GM12878 (cell line): ENCODE measurements around the gene RPL36. TPM values are rescaled to one million over a fixed set of nuclear protein-coding genes. Genes with fewer than 3 reads are reported as not detected.

Source experiments
- ATAC-seq: fragments of 200-7000 bp; cut with Tn5 transposase; 3 replicates; pipeline ENCODE4 v1.9.1; 2020; ENCODE audit warnings: mild to moderate bottlenecking, moderate library complexity
- BruUV-seq: library from RNA; stranded (reverse); fragments of 400-500 nt; replicated peaks from 2 replicates; lab custom pipeline; 2021; lab: Mats Ljungman, UMichigan
- CTCF ChIA-PET: fragments of 300-600 bp; sonication (Branson Sonifier 250); formaldehyde crosslinking; extraction: SDS; loops from one replicate; lab custom pipeline; 2021; ENCODE audit warnings: inconsistent platforms; lab: Yijun Ruan, JAX
- POLR2A ChIA-PET: fragments of 350-600 bp; formaldehyde crosslinking; extraction: SDS; loops from one replicate; lab custom pipeline; 2021; ENCODE audit warnings: inconsistent platforms; lab: Charles Lee
- RAD21 ChIA-PET: fragments of 300-600 bp; sonication (Branson Sonifier 250); formaldehyde crosslinking; loops from one replicate; lab custom pipeline; 2023; ENCODE audit warnings: antibody characterized with exemption; ENCODE audit not compliant: unreplicated experiment; lab: Charles Lee
- SMC1A ChIA-PET: fragments of 300-600 bp; sonication (Branson Sonifier 250); formaldehyde crosslinking; loops from one replicate; lab custom pipeline; 2023; ENCODE audit not compliant: unreplicated experiment, uncharacterized antibody; lab: Charles Lee
- DNase-seq: peaks from one replicate; pipeline ENCODE4 v3.0.0-alpha.2; 2011; ENCODE audit warnings: low read depth, low spot score
- FAIRE-seq: peaks from 3 replicates; lab custom pipeline; 2011; peaks lifted over from hg19 to GRCh38; lab: Jason Lieb, UNC
- H2AFZ ChIP-seq: 2 replicates; pipeline ENCODE4 v1.6.0; 2011; ENCODE audit warnings: low read depth, low read length, control low read depth; ENCODE audit not compliant: control insufficient read depth
- H3K27ac ChIP-seq: 2 replicates; pipeline ENCODE4 v1.5.1; 2011; ENCODE audit warnings: control low read depth; ENCODE audit not compliant: control insufficient read depth, insufficient read depth
- H3K27me3 ChIP-seq, 2 experiments: replicated peaks in 1 of 2; 2 replicates each; pipeline versions ENCODE4 v1.6.0 to v1.6.1; 2011; ENCODE audit warnings: low read length in 1 of 2; ENCODE audit not compliant: control insufficient read depth in 2 of 2, insufficient read depth in 2 of 2
- H3K36me3 ChIP-seq, 2 experiments: 2 replicates each; pipeline ENCODE4 v1.5.1; 2011; ENCODE audit warnings: low read length in 1 of 2; ENCODE audit not compliant: control insufficient read depth in 2 of 2, insufficient read depth in 2 of 2
- H3K4me1 ChIP-seq: 2 replicates; pipeline ENCODE4 v1.6.1; 2011; ENCODE audit warnings: mild to moderate bottlenecking, low read length, moderate library complexity, mixed read lengths; ENCODE audit not compliant: control insufficient read depth, insufficient read depth
- H3K4me2 ChIP-seq: 2 replicates; pipeline ENCODE4 v1.6.0; 2011; ENCODE audit warnings: control low read depth; ENCODE audit not compliant: control insufficient read depth, insufficient read depth
- H3K4me3 ChIP-seq: fragments of 200-600 bp; sonication (generic); 2 replicates; pipeline ENCODE4 v1.5.1; 2016
- H3K79me2 ChIP-seq: 2 replicates; pipeline ENCODE4 v1.6.0; 2011; ENCODE audit warnings: low read length; ENCODE audit not compliant: control insufficient read depth, insufficient read depth
- H3K9ac ChIP-seq: 2 replicates; pipeline ENCODE4 v1.8.0; 2011; ENCODE audit warnings: low read length, control low read depth, mixed read lengths; ENCODE audit not compliant: control insufficient read depth, insufficient read depth
- H3K9me3 ChIP-seq: replicated peaks from 3 replicates; pipeline ENCODE4 v1.5.1; 2011; ENCODE audit warnings: mild to moderate bottlenecking, low read length; ENCODE audit not compliant: control insufficient read depth, insufficient read depth
- H4K20me1 ChIP-seq: 2 replicates; pipeline ENCODE4 v1.6.0; 2011; ENCODE audit not compliant: control insufficient read depth, insufficient read depth
- FOXK2 ChIP-seq: fragments of 450-650 bp; IDR thresholded peaks from 2 replicates; pipeline ENCODE4 v1.6.1; 2017; ENCODE audit warnings: mild to moderate bottlenecking, moderate library complexity
- POLR2A ChIP-seq: IDR thresholded peaks from 2 replicates; pipeline ENCODE4 v1.6.1; 2011; ENCODE audit warnings: low read depth, mild to moderate bottlenecking, low read length
- RAD51 ChIP-seq: fragments of 450-650 bp; IDR thresholded peaks from 2 replicates; pipeline ENCODE4 v1.6.1; 2016; ENCODE audit warnings: moderate library complexity, mild to moderate bottlenecking, inconsistent platforms
- RELB ChIP-seq: fragments of 450-650 bp; IDR thresholded peaks from 2 replicates; pipeline ENCODE4 v1.6.1; 2017; ENCODE audit warnings: low read depth, mild to moderate bottlenecking, moderate library complexity
- RFX5 ChIP-seq: IDR thresholded peaks from 2 replicates; pipeline ENCODE4 v1.6.1; 2011; ENCODE audit warnings: low read depth, low read length, improper control_type of control experiment
- SMAD1 ChIP-seq: fragments of 450-650 bp; IDR thresholded peaks from 2 replicates; pipeline ENCODE4 v1.6.1; 2018; ENCODE audit warnings: mild to moderate bottlenecking, low read depth; ENCODE audit not compliant: partially characterized antibody
- SPI1 ChIP-seq: IDR thresholded peaks from 2 replicates; pipeline ENCODE4 v1.6.1; 2011; ENCODE audit warnings: low read depth, mild to moderate bottlenecking, low read length, moderate library complexity, borderline replicate concordance; ENCODE audit not compliant: insufficient read depth
- SUZ12 ChIP-seq: fragments of 200-600 bp; sonication (generic); IDR thresholded peaks from one replicate; pipeline ENCODE4 v1.6.1; 2018; ENCODE audit warnings: antibody characterized with exemption, mild to moderate bottlenecking; ENCODE audit not compliant: unreplicated experiment
- TCF3 ChIP-seq: IDR thresholded peaks from 2 replicates; pipeline ENCODE4 v1.6.1; 2012; ENCODE audit warnings: low read depth, mild to moderate bottlenecking, low read length, borderline replicate concordance; ENCODE audit not compliant: insufficient read depth
- WGBS: methylation state at CpG from one replicate; pipeline ENCODE4 v1.1.6; 2016; ENCODE audit warnings: low lambda C conversion rate; ENCODE audit not compliant: insufficient replicate concordance, insufficient coverage; ENCODE audit errors: missing lambda C conversion rate; 5-methylcytosine and 5-hydroxymethylcytosine counted together
- in situ Hi-C: fragments of 300-500 bp; cut with MboI; formaldehyde crosslinking; loops from 9 replicates; pipeline ENCODE4 v1.14.3; 2018; ENCODE audit warnings: mixed read lengths
- intact Hi-C: fragments of 100-400 bp; cut with micrococcal nuclease; formaldehyde crosslinking; loops from one replicate; pipeline ENCODE4 v1.14.2; 2022; ENCODE audit not compliant: unreplicated experiment
- polyA plus RNA-seq, 11 experiments: library from polyadenylated mRNA; depleted of rRNA in 4 of 11; unstranded in 6 of 11; stranded (reverse) in 5 of 11; fragments of >200 nt; fragmentation: Nextera tagmentation in 4 of 11; fragmentation: Illumina TruSeq in 1 of 11; extraction: Ambion mirVana in 4 of 11; extraction: Trizol in 1 of 11; gene quantifications; 1 replicate in 1 of 11; 2 replicates in 10 of 11; pipeline versions ENCODE4 v1.2.1 to v1.2.3, GENCODE V29; 2011 to 2016; ENCODE audit warnings: inconsistent platforms in 2 of 11, missing spikeins in 2 of 11, low read depth in 1 of 11
- total RNA-seq, 4 experiments: library from RNA; depleted of rRNA in 3 of 4; stranded (reverse); fragments of >200 nt in 3 of 4; fragmentation: Illumina TruSeq in 1 of 4; extraction: Trizol in 1 of 4; gene quantifications; 2 replicates each; pipeline versions ENCODE4 v1.2.1 to v1.2.3, GENCODE V29; 2013 to 2021

The RPL36 gene
- total and polyA plus RNA-seq, 10 of the 15 experiments (the other 5 are each of a cell fraction or from before 2014, with no cell fraction given) = 374 to 4,942 (median 2,053) TPM

- in situ Hi-C loops = no loop called here
- H3K27me3 ChIP-seq = no peaks in the 10 kb centered on the region
- H3K27ac ChIP-seq = no peak overlapping the region
- ChIA-PET POLR2A (interaction anchor here (0.6 kb wide), 1 partner anchor 24 kb away, joined by 5 read pairs; no protein-coding TSS in a partner anchor), SMC1A (no interaction called here), CTCF (no interaction called here), RAD21 (no interaction called here)
- no peak overlapping the region for H2AFZ ChIP-seq
- peaks cover 5% of the 10 kb centered on the region; the same call in 1 of the 2 replicates for H4K20me1 ChIP-seq
- no peak for FAIRE-seq
- DNase-seq = no peak
- ATAC-seq = no peak
- TF ChIP-seq SUZ12 (no peak), SPI1 (no peak), TCF3 (no peak), SMAD1 (no peak), RAD51 (no peak), FOXK2 (no peak), RFX5 (no peak)
- intact Hi-C loops = no loop called here
- H3K9me3 ChIP-seq = no peaks in the 10 kb centered on the region
- no peak overlapping the region for H3K4me3 ChIP-seq
- H3K36me3 ChIP-seq = peaks cover 50 to 64% of the 10 kb centered on the region in 2 experiments
- peaks cover 1% of the 10 kb centered on the region for H3K79me2 ChIP-seq
- no peaks in the 10 kb centered on the region for H3K4me1 ChIP-seq
- WGBS = 95% methylated on average over 9 of the region's 11 CpGs
- BruUV-seq = no TSS peak
- H3K9ac ChIP-seq = no peak overlapping the region
- H3K4me2 ChIP-seq = no peak overlapping the region
Observed at GRCh38 chr19:5648464-5648863, 41.6 kb upstream of the RPL36 start.

GRCh38 chr19:5651361-5651760 is 38.7 kb upstream of the RPL36 start:
- no peak for DNase-seq
- peak; percentile 23; the same call in 1 of the 3 replicates for ATAC-seq
- Histone ChIP-seq H3K9me3 (no peaks in the 10 kb centered on the region), H3K9ac (no peak overlapping the region), H3K4me1 (no peaks in the 10 kb centered on the region), H3K4me2 (no peak overlapping the region), H3K27ac (no peak overlapping the region), H4K20me1 (no peaks in the 10 kb centered on the region), H2AFZ (no peak overlapping the region), H3K79me2 (no peaks in the 10 kb centered on the region; the same call in 1 of the 2 replicates), H3K4me3 (no peak overlapping the region), H3K27me3 (no peaks in the 10 kb centered on the region), H3K36me3 (peaks cover 46 to 58% of the 10 kb centered on the region in 2 experiments)
- FAIRE-seq = no peak
- TF ChIP-seq POLR2A (peak; percentile 50; the same call in 1 of the 2 replicates), RELB (no peak)
- BruUV-seq = no TSS peak
- ChIA-PET POLR2A (no interaction called here), SMC1A (no interaction called here), CTCF (no interaction called here), RAD21 (no interaction called here)
- WGBS = 78% methylated on average over 5 of the region's 5 CpGs
- intact Hi-C loops = no loop called here
- in situ Hi-C loops = no loop called here
